Muscle layer of colon (tissue), 2 donors: ENCODE results near the gene SNPH.
A peak's percentile ranks its signal among the peaks of the same experiment; 100 is the strongest.

Experiments used
- H3K27ac ChIP-seq: one replicate; pipeline ENCODE4 v1.7.0; 2013; ENCODE audit warnings: low read depth, mild to moderate bottlenecking, low read length, moderate library complexity
- H3K27me3 ChIP-seq, 2 donors: one replicate each; pipeline ENCODE4 v1.7.0; 2013; ENCODE audit warnings: low read length in 2 of 2, mild to moderate bottlenecking in 2 of 2; ENCODE audit not compliant: insufficient read depth in 2 of 2, control insufficient read depth in 1 of 2
- H3K36me3 ChIP-seq: one replicate; pipeline ENCODE4 v1.7.0; 2013; ENCODE audit warnings: mild to moderate bottlenecking, low read length; ENCODE audit not compliant: insufficient read depth
- H3K4me1 ChIP-seq: one replicate; pipeline ENCODE4 v1.7.0; 2013; ENCODE audit warnings: mild to moderate bottlenecking, low read length; ENCODE audit not compliant: insufficient read depth
- H3K4me3 ChIP-seq, 2 donors: one replicate each; pipeline ENCODE4 v1.7.0; 2013; ENCODE audit warnings: low read length in 2 of 2, low read depth in 1 of 2, mild to moderate bottlenecking in 1 of 2, moderate library complexity in 1 of 2
- H3K9ac ChIP-seq: one replicate; pipeline ENCODE4 v1.7.0; 2013; ENCODE audit warnings: low read length
- H3K9me3 ChIP-seq: one replicate; pipeline ENCODE4 v1.7.0; 2013; ENCODE audit warnings: mild to moderate bottlenecking, low read length
- donor health status: abdominal sarcoma.
- donor health status: Adenocarcinoma of cecum.

Gene SNPH

GRCh38 chr20:1267161-1267560 lies 1.1 kb downstream of the SNPH start:
- peak overlapping the region in 1 of 2 donors; percentile 61 for H3K4me3 ChIP-seq
- H3K27ac ChIP-seq: no peak overlapping the region
- peaks cover 15% of the 10 kb centered on the region for H3K4me1 ChIP-seq
- no peaks in the 10 kb centered on the region for H3K9me3 ChIP-seq
- no peaks in the 10 kb centered on the region for H3K36me3 ChIP-seq
- H3K27me3 ChIP-seq: no peaks in the 10 kb centered on the region
- H3K9ac ChIP-seq: peak overlapping the region; percentile 22

- no peak overlapping the region for H3K27ac ChIP-seq
- H3K4me3 ChIP-seq: no peak overlapping the region
- no peaks in the 10 kb centered on the region for H3K9me3 ChIP-seq
- no peak overlapping the region for H3K9ac ChIP-seq
- H3K27me3 ChIP-seq: no peaks in the 10 kb centered on the region
- peaks cover 15% of the 10 kb centered on the region for H3K4me1 ChIP-seq
- H3K36me3 ChIP-seq: no peaks in the 10 kb centered on the region
Observed at GRCh38 chr20:1267809-1268374, 1.8 kb downstream of the SNPH start.

- Histone ChIP-seq H3K27me3 (no peaks in the 10 kb centered on the region), H3K4me1 (peaks cover 15% of the 10 kb centered on the region), H3K9ac (no peak overlapping the region), H3K9me3 (no peaks in the 10 kb centered on the region), H3K36me3 (no peaks in the 10 kb centered on the region), H3K4me3 (no peak overlapping the region), H3K27ac (no peak overlapping the region)
Observed at GRCh38 chr20:1269235-1269634, 3.1 kb downstream of the SNPH start.

GRCh38 chr20:1269850-1270249 lies 3.8 kb downstream of the SNPH start:
- Histone ChIP-seq H3K9ac (no peak overlapping the region), H3K9me3 (no peaks in the 10 kb centered on the region), H3K36me3 (no peaks in the 10 kb centered on the region), H3K4me1 (peaks cover 15% of the 10 kb centered on the region), H3K27me3 (no peaks in the 10 kb centered on the region), H3K4me3 (no peak overlapping the region), H3K27ac (no peak overlapping the region)

GRCh38 chr20:1272368-1273100 lies 6.4 kb downstream of the SNPH start:
- Histone ChIP-seq H3K4me1 (no peaks in the 10 kb centered on the region), H3K36me3 (no peaks in the 10 kb centered on the region), H3K9me3 (no peaks in the 10 kb centered on the region), H3K27me3 (no peaks in the 10 kb centered on the region), H3K4me3 (no peak overlapping the region), H3K27ac (no peak overlapping the region), H3K9ac (no peak overlapping the region)

- no peak overlapping the region for H3K27ac ChIP-seq
- no peak overlapping the region for H3K4me3 ChIP-seq
- H3K9me3 ChIP-seq: no peaks in the 10 kb centered on the region
- H3K4me1 ChIP-seq: no peaks in the 10 kb centered on the region
- no peaks in the 10 kb centered on the region for H3K36me3 ChIP-seq
- no peaks in the 10 kb centered on the region for H3K27me3 ChIP-seq
- H3K9ac ChIP-seq: no peak overlapping the region
Observed at GRCh38 chr20:1273366-1273765, 7.3 kb downstream of the SNPH start.

- Histone ChIP-seq H3K4me1 (no peaks in the 10 kb centered on the region), H3K9me3 (no peaks in the 10 kb centered on the region), H3K4me3 (no peak overlapping the region), H3K27ac (no peak overlapping the region), H3K27me3 (no peaks in the 10 kb centered on the region), H3K9ac (no peak overlapping the region), H3K36me3 (no peaks in the 10 kb centered on the region)
Observed at GRCh38 chr20:1274485-1275311, 8.6 kb downstream of the SNPH start.

GRCh38 chr20:1275919-1276318 lies 9.8 kb downstream of the SNPH start:
- Histone ChIP-seq H3K27ac (no peak overlapping the region), H3K4me1 (no peaks in the 10 kb centered on the region), H3K36me3 (no peaks in the 10 kb centered on the region), H3K4me3 (no peak overlapping the region), H3K27me3 (no peaks in the 10 kb centered on the region), H3K9me3 (no peaks in the 10 kb centered on the region), H3K9ac (no peak overlapping the region)

- H3K9me3 ChIP-seq: no peaks in the 10 kb centered on the region
- H3K27ac ChIP-seq: no peak overlapping the region
- H3K36me3 ChIP-seq: no peaks in the 10 kb centered on the region
- no peaks in the 10 kb centered on the region for H3K4me1 ChIP-seq
- no peaks in the 10 kb centered on the region for H3K27me3 ChIP-seq
- H3K9ac ChIP-seq: no peak overlapping the region
- H3K4me3 ChIP-seq: no peak overlapping the region
Observed at GRCh38 chr20:1277529-1278322, 11.6 kb downstream of the SNPH start.

GRCh38 chr20:1278993-1279392 lies 12.9 kb downstream of the SNPH start:
- Histone ChIP-seq H3K9me3 (no peaks in the 10 kb centered on the region), H3K4me3 (no peak overlapping the region), H3K27me3 (no peaks in the 10 kb centered on the region), H3K4me1 (no peaks in the 10 kb centered on the region), H3K36me3 (no peaks in the 10 kb centered on the region), H3K27ac (no peak overlapping the region), H3K9ac (no peak overlapping the region)
